GM18951 (cell line): ENCODE measurements around the gene OTUB2.

Experiments
- POLR2A ChIP-seq: IDR thresholded peaks from 4 replicates; pipeline ENCODE4 v1.6.1; 2011; ENCODE audit warnings: mild to moderate bottlenecking; ENCODE audit not compliant: insufficient read length, insufficient read depth; ENCODE audit errors: extremely low read depth
- in situ Hi-C: fragments of 300-500 bp; cut with MboI; formaldehyde crosslinking; loops from one replicate; pipeline ENCODE4 v1.12.0; 2022; ENCODE audit warnings: low sequenced_read_pairs, mixed read lengths, inconsistent platforms; ENCODE audit not compliant: unreplicated experiment

Gene OTUB2

GRCh38 chr14:94043111-94043755, 17.1 kb downstream of the OTUB2 start:
- TF ChIP-seq POLR2A, result no peak
- in situ Hi-C loops, result no loop called here

GRCh38 chr14:94043756-94044475, 17.8 kb downstream of the OTUB2 start:
- in situ Hi-C loops, result no loop called here
- no peak for TF ChIP-seq POLR2A

- in situ Hi-C loops, result no loop called here
- no peak for TF ChIP-seq POLR2A
Measured at GRCh38 chr14:94044476-94045091, 18.4 kb downstream of the OTUB2 start.

GRCh38 chr14:94045101-94045500, 19.0 kb downstream of the OTUB2 start:
- in situ Hi-C loops, result no loop called here
- TF ChIP-seq POLR2A, result no peak

GRCh38 chr14:94045563-94046345, 19.6 kb downstream of the OTUB2 start:
- no peak for TF ChIP-seq POLR2A

GRCh38 chr14:94046696-94047250, 20.6 kb downstream of the OTUB2 start:
- in situ Hi-C loops, result no loop called here
- TF ChIP-seq POLR2A, result no peak

More at GRCh38 chr14:94045563-94046345, 19.6 kb downstream of the OTUB2 start:
- in situ Hi-C loops, result no loop called here

- in situ Hi-C loops, result no loop called here
- no peak for TF ChIP-seq POLR2A
Measured at GRCh38 chr14:94047581-94047980, 21.4 kb downstream of the OTUB2 start.

- TF ChIP-seq POLR2A, result no peak
- in situ Hi-C loops, result no loop called here
Measured at GRCh38 chr14:94048691-94049624, 22.8 kb downstream of the OTUB2 start.

GRCh38 chr14:94049625-94050023, 23.5 kb downstream of the OTUB2 start:
- in situ Hi-C loops, result no loop called here
- no peak for TF ChIP-seq POLR2A

GRCh38 chr14:94050231-94050880, 24.2 kb downstream of the OTUB2 start:
- in situ Hi-C loops, result no loop called here
- no peak for TF ChIP-seq POLR2A

GRCh38 chr14:94051115-94051514, 25.0 kb downstream of the OTUB2 start:
- no peak for TF ChIP-seq POLR2A
- in situ Hi-C loops, result no loop called here
